Stimulated activated CD8-positive, alpha-beta memory T cell treated with anti-CD3 and anti-CD28 coated beads, Interleukin-15, amount 100 ng/mL, for 24 hours (primary cell): Measurements from ENCODE around the gene TMEM109.

Experiments used
- DNase-seq: peaks from one replicate; pipeline ENCODE4 v3.0.0-alpha.2; 2020; ENCODE audit warnings: low read depth

The TMEM109 gene

GRCh38 chr11:60913793-60914632 is at the start of gene TMEM109:
TMEM109 (plus strand) TSS chr11:60914158; CDS start chr11:60919694, 5,536 bp downstream.
- DNase-seq: peak; percentile 72

- DNase-seq: no peak
Observed at GRCh38 chr11:60864856-60865513, 49.0 kb upstream of the TMEM109 start.

- DNase-seq: no peak
Observed at GRCh38 chr11:60866911-60867870, 46.8 kb upstream of the TMEM109 start, which contains the start of gene ZP1. ZP1 (plus strand) TSS chr11:60867542; CDS start chr11:60867562, 20 bp downstream.

- no peak for DNase-seq
Observed at GRCh38 chr11:60867871-60868681, 45.9 kb upstream of the TMEM109 start.

- DNase-seq: no peak
Observed at GRCh38 chr11:60868682-60869450, 45.1 kb upstream of the TMEM109 start.

GRCh38 chr11:60869451-60869825 is 44.5 kb upstream of the TMEM109 start:
- DNase-seq: no peak

- no peak for DNase-seq
Observed at GRCh38 chr11:60870276-60870675, 43.7 kb upstream of the TMEM109 start.

GRCh38 chr11:60870733-60871377 is 43.1 kb upstream of the TMEM109 start:
- DNase-seq: no peak

DNA sequence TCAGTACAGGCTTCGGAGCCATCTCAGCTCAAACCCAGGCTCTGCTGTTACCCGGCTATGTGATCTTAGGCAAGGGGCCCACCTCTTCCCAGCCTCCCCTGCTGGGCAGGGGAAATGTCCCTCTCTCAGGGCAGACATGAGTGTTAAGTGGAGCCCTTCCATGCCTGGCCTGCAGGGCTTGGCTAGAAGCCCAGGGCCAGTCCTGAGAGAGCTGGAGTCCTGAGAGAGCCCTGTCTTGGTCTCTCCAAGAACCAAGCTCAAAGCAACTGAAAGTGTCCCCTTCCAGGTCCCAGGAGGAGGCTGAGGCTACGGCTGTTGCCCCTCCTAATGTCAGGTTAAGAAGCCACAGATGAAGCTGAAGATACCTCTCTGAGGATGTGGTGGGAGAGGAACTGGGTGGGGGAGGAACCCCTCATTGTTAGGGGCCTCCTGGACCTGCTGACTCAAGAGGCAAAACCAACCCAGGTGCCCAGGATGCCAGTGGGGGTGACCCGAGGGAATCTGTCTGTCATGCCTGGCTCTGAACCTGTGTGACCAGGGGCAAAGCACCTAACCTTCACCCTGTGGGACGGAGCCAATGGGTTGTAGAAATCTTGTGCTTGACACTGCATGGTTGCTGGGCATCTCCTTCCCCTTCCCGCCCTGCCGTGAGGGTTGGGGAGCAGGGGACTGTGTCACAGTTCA is 42.4 kb upstream of the TMEM109 start:
- DNase-seq: no peak

DNA sequence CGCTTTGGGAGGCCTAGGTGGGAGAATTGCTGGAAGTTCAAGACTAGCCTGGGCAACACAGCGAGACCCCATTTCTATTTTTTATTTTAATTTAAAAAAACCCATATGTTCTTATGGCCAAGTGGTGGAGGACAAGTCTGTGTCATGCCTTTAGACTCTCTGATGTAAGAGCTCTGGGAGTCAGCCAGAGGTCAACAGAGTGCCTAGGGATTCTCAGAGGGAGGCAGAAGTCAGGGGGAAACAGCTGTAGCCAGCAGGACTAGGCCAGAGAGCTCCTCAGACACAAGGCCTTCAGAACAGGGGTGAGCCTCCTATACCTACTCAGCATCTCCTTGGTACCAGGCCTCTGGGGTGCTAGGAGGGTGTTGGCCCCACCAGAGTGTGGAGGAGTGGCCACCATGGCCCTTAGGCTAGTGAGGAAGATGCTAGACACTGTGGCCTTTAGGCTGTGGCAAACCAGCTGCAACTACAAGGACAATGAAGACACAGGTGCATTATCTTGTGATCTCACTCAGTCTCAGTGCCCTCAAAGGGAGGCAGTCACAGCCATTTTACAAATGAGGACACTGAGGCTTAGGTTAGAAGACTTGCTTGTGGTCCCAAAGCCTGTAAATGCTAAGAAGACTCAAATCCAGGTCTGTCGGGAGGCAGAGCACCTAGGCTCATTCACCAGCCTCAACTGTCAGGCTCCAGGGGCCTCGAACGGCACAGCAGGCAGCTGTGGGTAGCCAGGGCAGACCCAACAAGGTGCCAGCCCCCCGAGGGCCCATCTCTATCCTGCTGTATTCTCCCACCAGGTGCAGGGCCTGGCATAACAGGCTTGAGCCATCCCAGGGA is 41.6 kb upstream of the TMEM109 start:
- DNase-seq: no peak

DNA sequence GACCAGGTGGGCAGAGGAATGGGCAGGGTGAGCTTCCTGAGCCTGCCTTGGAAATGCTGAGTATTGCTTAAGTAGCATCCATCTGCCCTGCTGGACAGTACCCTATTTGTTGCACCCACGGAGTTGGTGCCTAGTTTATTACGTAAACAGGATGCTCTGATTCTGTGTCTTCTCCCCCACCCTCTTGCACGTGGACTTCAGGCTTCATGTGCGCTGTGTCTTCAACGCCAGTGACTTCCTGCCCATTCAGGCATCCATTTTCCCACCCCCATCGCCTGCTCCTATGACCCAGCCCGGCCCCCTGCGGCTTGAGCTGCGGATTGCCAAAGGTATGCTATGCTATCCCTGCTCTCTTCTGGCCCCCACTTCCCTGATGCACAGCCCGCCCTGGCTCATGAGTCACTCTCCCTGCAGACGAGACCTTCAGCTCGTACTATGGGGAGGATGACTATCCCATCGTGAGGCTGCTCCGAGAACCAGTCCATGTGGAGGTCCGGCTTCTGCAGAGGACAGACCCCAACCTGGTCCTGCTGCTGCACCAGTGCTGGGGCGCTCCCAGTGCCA is 40.9 kb upstream of the TMEM109 start:
- no peak for DNase-seq

GRCh38 chr11:60873533-60873932 is 40.4 kb upstream of the TMEM109 start:
- no peak for DNase-seq

DNA sequence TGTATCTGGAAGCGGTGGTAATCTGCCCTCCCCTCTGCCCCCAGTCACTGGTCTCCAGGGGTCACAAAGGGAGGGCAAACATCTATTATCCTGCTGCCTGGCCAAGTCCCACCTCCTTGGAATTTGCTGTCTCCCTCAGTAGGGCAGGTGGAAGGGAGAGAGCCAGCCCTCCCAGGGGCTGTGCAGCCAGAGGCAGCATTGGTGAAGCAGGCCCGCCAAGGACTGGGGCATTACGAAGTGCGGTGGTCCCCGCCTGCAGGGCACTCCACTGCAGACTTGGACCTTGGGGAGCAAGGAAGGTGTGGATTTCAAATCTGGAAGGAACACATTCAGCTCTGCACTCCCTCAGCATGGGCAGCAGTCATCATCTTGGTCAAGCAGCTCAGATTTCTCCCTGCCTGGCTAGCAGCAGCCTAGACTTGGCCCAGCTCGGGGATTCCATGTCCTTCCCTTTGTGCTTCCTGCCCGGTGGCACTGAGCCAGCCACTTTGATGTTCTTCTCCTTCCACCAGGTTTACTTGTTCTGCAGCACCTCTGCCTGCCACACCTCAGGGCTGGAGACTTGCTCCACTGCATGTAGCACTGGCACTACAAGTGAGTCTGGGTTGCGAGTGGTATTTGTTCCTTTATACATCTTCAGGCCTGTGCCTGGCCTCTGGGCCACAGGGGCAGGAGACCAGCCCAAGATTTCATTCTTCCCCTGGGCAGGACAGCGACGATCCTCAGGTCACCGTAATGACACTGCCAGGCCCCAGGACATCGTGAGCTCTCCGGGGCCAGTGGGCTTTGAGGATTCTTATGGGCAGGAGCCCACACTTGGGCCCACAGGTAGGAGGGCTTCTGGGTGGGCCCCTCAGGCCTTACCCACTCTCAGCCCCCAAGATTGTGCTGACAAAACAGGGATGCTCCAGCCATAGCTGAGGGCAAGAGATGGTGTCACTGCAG is 39.3 kb upstream of the TMEM109 start:
- DNase-seq: no peak

DNA sequence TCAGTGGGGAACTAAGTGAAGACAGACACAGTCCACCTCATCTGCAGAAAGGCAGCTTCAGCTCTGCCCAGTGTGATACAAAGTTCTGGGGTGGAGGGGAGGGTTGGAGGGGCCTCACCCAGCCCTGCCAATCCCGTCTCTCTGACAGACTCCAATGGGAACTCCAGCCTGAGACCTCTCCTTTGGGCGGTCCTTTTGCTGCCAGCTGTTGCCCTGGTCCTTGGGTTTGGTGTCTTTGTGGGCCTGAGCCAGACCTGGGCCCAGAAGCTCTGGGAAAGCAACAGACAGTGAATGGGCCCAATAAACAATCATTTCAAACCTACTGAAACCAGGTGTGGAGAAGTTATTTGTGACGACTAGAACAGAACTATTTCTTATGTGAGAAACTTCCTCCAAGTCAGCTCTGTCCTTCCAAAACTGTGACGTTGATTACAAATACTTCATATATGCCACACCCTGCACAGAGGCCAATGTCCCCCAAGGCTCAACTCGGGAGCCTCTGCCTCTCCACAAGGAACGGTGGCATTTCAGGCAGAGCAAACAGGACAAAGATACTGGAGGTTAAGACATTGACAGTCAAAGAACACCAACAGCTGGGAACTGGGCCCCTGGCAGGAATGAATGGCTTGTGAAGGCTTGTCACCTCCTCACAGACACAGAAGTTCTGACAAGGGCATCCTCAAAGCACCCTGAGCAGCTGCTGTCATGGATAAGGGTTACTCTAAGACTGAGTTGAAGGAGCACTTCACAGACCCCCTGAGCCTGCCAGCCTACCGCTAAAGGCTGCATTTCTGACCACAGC is 38.4 kb upstream of the TMEM109 start:
- DNase-seq: no peak

- no peak for DNase-seq
Observed at GRCh38 chr11:60876168-60876485, 37.8 kb upstream of the TMEM109 start.
